ENCODE data around the gene RARB.

Gene RARB

DNA sequence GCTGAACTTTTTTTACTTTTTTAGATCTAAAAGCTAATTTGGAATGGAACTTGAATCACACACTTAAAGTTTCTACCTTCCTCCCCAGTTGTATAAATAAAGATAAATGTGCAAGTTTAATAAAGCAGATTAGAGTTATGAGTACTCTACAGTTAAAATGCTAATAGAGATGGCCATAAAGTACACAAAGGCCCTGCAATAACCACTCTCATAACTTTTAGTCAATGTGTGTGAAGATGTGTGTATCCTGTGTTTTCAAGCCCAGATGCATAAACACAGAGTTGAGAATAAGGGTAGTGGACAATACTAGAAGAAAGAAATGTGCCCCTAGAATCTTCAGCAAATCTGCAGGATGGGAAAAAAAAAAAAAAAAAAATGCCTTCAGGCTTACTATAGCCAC lies 191.3 kb downstream of the RARB start:
- DNase-seq = no peak

DNA sequence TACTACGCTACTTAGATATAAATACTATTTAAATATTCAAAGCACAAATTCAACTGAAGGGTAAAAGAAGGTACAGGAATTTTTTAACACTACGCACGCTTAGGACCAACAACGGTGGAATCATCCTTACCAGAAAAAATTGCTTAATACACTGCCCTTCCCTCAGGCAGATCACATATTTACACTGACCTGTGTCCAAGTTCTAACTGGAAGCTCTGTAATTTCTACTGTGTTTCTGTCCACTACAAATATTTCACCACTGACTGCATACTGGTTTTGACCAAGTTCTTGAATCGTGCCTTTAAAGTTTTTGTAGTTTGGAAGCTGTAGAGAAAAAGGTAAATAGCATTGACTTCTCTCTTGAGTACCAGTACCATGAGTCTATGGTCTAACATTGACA lies 192.4 kb downstream of the RARB start:
- DNase-seq = no peak

DNA sequence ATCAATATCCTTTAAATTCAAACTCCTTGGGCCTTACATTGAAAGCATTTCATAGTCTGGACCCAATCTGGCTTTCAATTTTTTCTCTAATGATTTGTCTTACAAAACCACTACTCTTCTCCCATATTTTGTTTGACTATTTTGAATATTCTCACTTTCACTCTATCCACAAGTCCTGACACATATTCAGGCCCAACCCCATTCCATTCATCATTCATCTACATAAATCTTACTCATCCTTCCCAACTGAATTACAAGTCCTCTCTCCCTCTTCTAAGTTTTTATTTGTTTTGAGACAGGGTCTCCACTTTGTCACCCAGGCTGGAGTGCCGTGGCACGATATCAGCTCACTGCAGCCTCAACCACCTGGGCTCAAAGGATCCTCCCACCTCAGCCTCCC lies 193.0 kb downstream of the RARB start:
- DNase-seq = no peak

DNA sequence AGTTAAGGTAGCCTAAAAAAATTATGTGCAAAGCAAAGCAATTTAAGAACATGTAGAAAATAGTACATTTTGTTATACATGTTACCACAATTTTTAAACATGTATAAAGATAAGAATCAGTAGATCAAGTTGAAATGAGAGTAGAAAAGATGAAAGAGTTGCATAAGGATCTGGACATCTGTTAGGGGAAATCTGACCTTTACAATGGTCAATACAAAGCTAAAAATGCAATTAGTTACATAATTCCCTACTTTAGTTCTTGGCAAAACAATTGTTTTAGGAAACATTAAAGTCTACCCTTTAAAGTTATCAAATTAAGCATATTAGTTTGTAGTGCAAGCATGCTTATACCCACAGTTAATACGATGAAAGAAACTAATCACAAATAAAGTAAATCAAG lies 203.9 kb downstream of the RARB start:
- no peak for DNase-seq

DNA sequence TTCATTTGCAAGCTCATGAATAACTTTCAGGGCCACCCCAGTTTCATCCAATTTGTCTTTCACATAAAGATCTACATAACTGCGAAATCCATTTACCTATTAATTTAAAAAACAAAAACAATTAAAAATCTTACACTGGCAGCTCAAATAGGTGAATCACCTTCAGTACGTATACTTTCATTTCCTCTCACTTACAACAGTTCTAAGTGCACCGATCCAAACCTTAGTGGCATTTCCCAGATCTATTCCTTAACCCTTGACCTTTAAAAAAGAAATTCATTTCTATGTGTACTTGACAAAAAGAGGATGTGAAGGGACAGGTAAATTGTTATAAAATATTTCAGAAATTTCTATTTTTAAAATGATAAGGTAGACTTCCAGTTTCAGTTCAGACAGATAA lies 205.9 kb downstream of the RARB start:
- no peak for DNase-seq

DNA sequence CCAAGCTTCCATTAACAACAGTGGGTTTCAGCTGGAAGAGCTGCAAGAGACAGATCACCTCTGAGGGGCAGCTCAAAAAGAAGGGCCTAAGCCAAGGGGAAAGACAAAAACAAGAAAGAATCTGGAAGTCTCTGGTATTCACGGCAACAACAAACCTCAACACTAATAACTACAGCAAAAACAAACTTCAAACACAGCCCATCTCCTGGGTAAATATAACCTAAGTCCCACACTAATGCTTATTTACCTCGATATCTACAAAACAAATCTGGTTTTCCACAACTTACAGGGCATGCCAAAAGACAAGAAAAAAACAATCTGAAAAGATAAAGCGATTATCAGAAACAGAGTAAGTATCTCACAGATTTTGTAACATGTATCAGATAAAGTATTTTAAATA lies 207.0 kb downstream of the RARB start:
- no peak for DNase-seq
